Psoas muscle (tissue), 8 donors: ENCODE results near the gene GRK2. TPM values are rescaled to one million over a fixed set of nuclear protein-coding genes. Genes with fewer than 3 reads are reported as not detected.
A peak's percentile ranks its signal among the peaks of the same experiment; 100 is the strongest.

Source experiments
- ATAC-seq, 4 donors: fragments of 200-7000 bp; cut with Tn5 transposase; one replicate each; pipeline ENCODE4 v1.9.1; 2020; ENCODE audit warnings: moderate library complexity in 3 of 4, mild to moderate bottlenecking in 2 of 4
- DNase-seq, 2 donors: peaks; one replicate each; pipeline ENCODE4 v3.0.0-alpha.2; 2020
- H3K27ac ChIP-seq: fragments of 200-600 bp; one replicate; pipeline ENCODE4 v1.8.0; 2022
- H3K27me3 ChIP-seq, 3 donors: fragments of 200-600 bp in 1 of 3; one replicate each; pipeline versions ENCODE4 v1.6.1 to v1.8.0; 2013 to 2022; ENCODE audit warnings: low read length in 2 of 3, mild to moderate bottlenecking in 2 of 3, moderate library complexity in 1 of 3; ENCODE audit not compliant: insufficient read depth in 3 of 3
- H3K36me3 ChIP-seq, 2 donors: fragments of 200-600 bp in 1 of 2; one replicate each; pipeline versions ENCODE4 v1.6.1 to v1.8.0; 2013 to 2022; ENCODE audit warnings: low read depth in 1 of 2, mild to moderate bottlenecking in 1 of 2, moderate library complexity in 1 of 2; ENCODE audit not compliant: insufficient read depth in 1 of 2
- H3K4me1 ChIP-seq: fragments of 200-600 bp; one replicate; pipeline ENCODE4 v1.8.0; 2022
- H3K4me3 ChIP-seq: fragments of 200-600 bp; one replicate; pipeline ENCODE4 v1.8.0; 2022; ENCODE audit warnings: mild to moderate bottlenecking
- H3K9me3 ChIP-seq: fragments of 200-600 bp; one replicate; pipeline ENCODE4 v1.8.0; 2022
- WGBS, 3 donors: extraction: QIAGEN DNeasy Blood & Tissue Kit; methylation state at CpG; one replicate each; pipeline versions ENCODE4 v1.1.6 to v1.1.7; 2013; 5-methylcytosine and 5-hydroxymethylcytosine counted together
- intact Hi-C, 2 donors: fragments of 100-400 bp; cut with DNase I; formaldehyde crosslinking; loops; one replicate each; pipeline versions ENCODE4 v1.11.0 to v1.14.2; 2022
- polyA plus RNA-seq, 3 donors: library from polyadenylated mRNA; stranded (reverse); fragments of 200-250 nt; gene quantifications; one replicate each; pipeline ENCODE4 v1.2.3, GENCODE V29; 2013
- total RNA-seq, 4 donors: library from RNA; stranded (reverse); fragmentation: NEBNext Ultra II Directional in 2 of 4; extraction: Animal tissue kit (Norgen Biotek cat#: 25700) in 2 of 4; gene quantifications; one replicate each; pipeline versions ENCODE4 v1.2.1 to v1.2.4, GENCODE V29; 2021 to 2023
- TF ChIP-seq, protein P1 (sequence below): fragments of 200-600 bp; IDR thresholded peaks from one replicate; pipeline ENCODE4 v1.8.0; 2022; ENCODE audit warnings: antibody characterized with exemption
- donor health status: healthy with polysubstance abuse.
- donor health status: DM: no; HTN: no; CAD: no; lungs with moderate emphysema.
- donor health status: Bipolar disorder and iron deficiency.
- donor health status: healthy.
- donor health status: DM: yes; HTN: yes; CAD: no.
- donor health status: DM: no; HTN: no; CAD: no.
- donor health status: DM: no; HTN: no; CAD: no.
- donor health status: DM: yes; HTN: yes; CAD: no.

GRK2 gene
- total and polyA plus RNA-seq, 7 donors = 37.3 to 56.8 (median 46.2) TPM

DNA sequence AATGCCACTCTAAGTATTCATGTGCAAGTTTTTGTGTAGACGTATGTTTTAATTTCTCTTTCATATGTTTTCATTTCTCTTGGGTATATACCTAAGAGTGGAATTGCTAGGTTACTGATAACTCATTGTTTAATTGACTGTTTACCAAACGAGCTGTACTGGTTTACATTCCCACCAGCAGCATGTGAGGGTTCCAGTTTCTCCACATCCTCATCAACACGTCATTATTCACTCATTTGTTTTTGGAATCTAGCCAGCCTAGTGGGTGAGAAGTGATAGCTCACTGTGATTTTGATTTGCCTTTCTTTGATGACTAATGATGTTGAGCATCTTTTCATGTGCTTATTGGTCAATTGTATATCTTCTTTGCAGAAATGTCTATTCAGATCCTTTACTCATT lies 26.8 kb downstream of the GRK2 start:
- TF ChIP-seq, protein P1, sequence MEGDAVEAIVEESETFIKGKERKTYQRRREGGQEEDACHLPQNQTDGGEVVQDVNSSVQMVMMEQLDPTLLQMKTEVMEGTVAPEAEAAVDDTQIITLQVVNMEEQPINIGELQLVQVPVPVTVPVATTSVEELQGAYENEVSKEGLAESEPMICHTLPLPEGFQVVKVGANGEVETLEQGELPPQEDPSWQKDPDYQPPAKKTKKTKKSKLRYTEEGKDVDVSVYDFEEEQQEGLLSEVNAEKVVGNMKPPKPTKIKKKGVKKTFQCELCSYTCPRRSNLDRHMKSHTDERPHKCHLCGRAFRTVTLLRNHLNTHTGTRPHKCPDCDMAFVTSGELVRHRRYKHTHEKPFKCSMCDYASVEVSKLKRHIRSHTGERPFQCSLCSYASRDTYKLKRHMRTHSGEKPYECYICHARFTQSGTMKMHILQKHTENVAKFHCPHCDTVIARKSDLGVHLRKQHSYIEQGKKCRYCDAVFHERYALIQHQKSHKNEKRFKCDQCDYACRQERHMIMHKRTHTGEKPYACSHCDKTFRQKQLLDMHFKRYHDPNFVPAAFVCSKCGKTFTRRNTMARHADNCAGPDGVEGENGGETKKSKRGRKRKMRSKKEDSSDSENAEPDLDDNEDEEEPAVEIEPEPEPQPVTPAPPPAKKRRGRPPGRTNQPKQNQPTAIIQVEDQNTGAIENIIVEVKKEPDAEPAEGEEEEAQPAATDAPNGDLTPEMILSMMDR = no peak
- no peak for ATAC-seq
- Histone ChIP-seq H3K27me3 (no peaks in the 10 kb centered on the region), H3K9me3 (peaks cover 6% of the 10 kb centered on the region), H3K4me3 (no peak overlapping the region), H3K4me1 (peaks cover 18% of the 10 kb centered on the region), H3K27ac (no peak overlapping the region), H3K36me3 (peaks cover 0 to 33% of the 10 kb centered on the region in 2 donors)
- intact Hi-C loops = no loop called here
- 44 to 59% (median 53%) methylated on average over 3 of the region's 3 CpGs for WGBS, 3 donors
- DNase-seq = no peak

- Histone ChIP-seq H3K27me3 (no peaks in the 10 kb centered on the region), H3K9me3 (peaks cover 6% of the 10 kb centered on the region), H3K4me3 (no peak overlapping the region), H3K27ac (no peak overlapping the region), H3K4me1 (peaks cover 5% of the 10 kb centered on the region), H3K36me3 (peaks cover 0 to 47% of the 10 kb centered on the region in 2 donors)
- WGBS, 3 donors = 94 to 100% (median 99%) methylated on average over 1 of the region's 1 CpG
- intact Hi-C loops = no loop called here
- DNase-seq = no peak
- ATAC-seq = no peak
- TF ChIP-seq, protein P1 = no peak
Measured at GRCh38 chr11:67295846-67296245, 29.6 kb downstream of the GRK2 start.

- H3K36me3 ChIP-seq = peaks cover 0 to 40% of the 10 kb centered on the region in 2 donors
- H3K4me1 ChIP-seq = peaks cover 17% of the 10 kb centered on the region
- DNase-seq = no peak
- intact Hi-C loops = no loop called here
- TF ChIP-seq, protein P1 = no peak
- no peak overlapping the region for H3K4me3 ChIP-seq
- H3K27ac ChIP-seq = no peak overlapping the region
- H3K27me3 ChIP-seq = no peaks in the 10 kb centered on the region
- H3K9me3 ChIP-seq = peaks cover 6% of the 10 kb centered on the region
- no peak for ATAC-seq
- 94 to 95% (median 94%) methylated on average over 7 of the region's 7 CpGs for WGBS, 3 donors
Measured at GRCh38 chr11:67298786-67299185, 32.5 kb downstream of the GRK2 start.

DNA sequence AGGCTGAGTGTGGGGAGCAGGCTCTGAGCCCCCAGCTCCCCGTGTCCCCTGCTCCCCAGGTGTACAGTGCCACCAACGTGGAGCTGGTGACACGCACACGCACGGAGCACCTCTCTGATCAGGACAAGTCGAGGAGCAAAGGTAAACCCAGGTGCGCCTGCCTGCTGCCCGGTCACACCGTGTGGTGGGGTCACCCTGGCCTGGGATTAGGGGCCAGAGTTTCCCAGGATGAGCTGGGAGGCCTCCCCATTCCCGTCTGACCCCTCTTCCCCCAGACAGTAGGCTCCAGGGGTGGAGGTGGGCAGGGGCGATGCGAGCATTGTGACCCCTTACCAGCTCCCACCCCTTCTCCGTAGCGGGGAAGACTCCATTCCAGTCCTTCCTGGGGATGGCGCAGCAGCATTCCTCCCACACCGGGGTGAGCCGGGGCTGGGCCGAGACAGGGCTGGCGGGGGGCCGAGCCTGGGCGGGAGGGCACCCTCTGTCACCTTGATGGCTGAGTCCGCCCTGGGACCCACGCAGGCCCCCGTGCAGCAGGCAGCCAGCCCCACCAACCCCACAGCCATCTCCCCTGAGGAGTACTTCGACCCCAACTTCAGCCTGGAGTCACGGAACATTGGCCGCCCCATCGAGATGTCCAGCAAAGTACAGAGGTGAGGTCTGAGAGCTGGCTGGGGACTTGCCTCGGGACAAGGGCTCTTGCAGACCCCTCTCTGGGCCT lies 33.4 kb downstream of the GRK2 start:
- no peak overlapping the region for H3K4me3 ChIP-seq
- ATAC-seq = no peak
- DNase-seq = peak in 1 of 2 donors; percentile 14
- H3K27ac ChIP-seq = no peak overlapping the region
- peaks cover 6% of the 10 kb centered on the region for H3K9me3 ChIP-seq
- H3K36me3 ChIP-seq = peaks cover 0 to 32% of the 10 kb centered on the region in 2 donors
- H3K4me1 ChIP-seq = peaks cover 25% of the 10 kb centered on the region
- intact Hi-C loops = loop anchor here in 1 of 2 donors (5.0 kb wide), 1 partner anchor 32 kb away; the partner anchor contains the start of gene GRK2
- H3K27me3 ChIP-seq = no peaks in the 10 kb centered on the region
- WGBS, 3 donors = 92 to 95% (median 94%) methylated on average over 29 of the region's 29 CpGs
- TF ChIP-seq, protein P1 = no peak
